LNCaP clone FGC (cell line): ENCODE data around the gene BPIFB2.

Source experiments
- DNase-seq: peaks from one replicate; pipeline ENCODE4 v3.0.0-alpha.2; 2011; ENCODE audit warnings: low read depth
- H3K4me3 ChIP-seq: 2 replicates; pipeline ENCODE4 v1.5.1; 2011; ENCODE audit warnings: mild to moderate bottlenecking, low read depth, low read length, control low read depth
- TF ChIP-seq, protein P1 (sequence below): IDR thresholded peaks from 2 replicates; pipeline ENCODE4 v1.5.1; 2012; ENCODE audit warnings: mild to moderate bottlenecking; ENCODE audit not compliant: control insufficient read depth, insufficient read depth; ENCODE audit errors: extremely low read depth

Gene BPIFB2

DNA sequence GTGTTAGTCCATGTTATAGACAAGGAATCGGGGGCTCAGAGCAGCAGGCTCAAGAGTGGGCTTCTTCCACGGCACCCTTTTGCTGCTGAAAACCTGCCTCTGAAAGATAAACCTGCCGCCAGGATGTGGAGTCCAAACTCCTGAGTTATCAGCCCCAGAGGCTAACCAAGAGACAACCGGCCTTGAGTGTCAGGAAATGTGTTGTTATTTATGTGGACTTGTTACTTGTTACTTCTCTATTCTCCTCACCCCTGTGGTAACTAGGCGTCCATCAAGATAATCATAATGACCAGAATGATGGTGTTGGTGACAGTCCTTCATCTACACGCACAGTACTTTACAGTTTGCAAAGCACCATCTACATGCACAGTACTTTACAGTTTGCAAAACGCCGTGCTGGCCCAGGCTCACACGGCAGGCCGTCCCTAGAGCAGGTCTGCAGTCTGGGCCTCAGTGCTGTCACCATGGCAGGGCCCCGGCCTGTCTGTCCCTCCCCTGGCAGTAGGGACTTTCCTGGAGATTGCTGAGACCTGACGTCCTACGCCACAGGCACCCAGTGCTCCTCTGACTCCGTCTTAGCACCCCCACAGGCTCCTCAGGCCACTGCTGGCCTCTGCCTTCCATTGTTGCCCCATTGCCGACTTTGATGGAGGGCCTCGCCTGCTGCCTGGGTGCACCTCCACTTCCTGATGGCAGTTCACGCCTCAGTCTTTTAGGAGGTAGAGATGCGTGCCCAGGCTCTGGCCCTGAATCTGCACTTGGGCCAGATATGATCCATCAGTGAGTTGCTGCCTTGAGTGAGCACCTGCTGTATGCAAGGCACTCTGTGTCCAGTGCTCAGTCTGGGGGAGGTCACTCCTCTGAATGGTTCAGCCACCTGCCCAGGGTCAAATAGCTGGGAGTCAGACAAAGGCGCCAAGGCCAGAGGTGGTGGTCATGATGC lies 62.9 kb downstream of the BPIFB2 start:
- TF ChIP-seq, protein P1, sequence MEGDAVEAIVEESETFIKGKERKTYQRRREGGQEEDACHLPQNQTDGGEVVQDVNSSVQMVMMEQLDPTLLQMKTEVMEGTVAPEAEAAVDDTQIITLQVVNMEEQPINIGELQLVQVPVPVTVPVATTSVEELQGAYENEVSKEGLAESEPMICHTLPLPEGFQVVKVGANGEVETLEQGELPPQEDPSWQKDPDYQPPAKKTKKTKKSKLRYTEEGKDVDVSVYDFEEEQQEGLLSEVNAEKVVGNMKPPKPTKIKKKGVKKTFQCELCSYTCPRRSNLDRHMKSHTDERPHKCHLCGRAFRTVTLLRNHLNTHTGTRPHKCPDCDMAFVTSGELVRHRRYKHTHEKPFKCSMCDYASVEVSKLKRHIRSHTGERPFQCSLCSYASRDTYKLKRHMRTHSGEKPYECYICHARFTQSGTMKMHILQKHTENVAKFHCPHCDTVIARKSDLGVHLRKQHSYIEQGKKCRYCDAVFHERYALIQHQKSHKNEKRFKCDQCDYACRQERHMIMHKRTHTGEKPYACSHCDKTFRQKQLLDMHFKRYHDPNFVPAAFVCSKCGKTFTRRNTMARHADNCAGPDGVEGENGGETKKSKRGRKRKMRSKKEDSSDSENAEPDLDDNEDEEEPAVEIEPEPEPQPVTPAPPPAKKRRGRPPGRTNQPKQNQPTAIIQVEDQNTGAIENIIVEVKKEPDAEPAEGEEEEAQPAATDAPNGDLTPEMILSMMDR, result no peak
- H3K4me3 ChIP-seq, result no peak overlapping the region
- no peak for DNase-seq

DNA sequence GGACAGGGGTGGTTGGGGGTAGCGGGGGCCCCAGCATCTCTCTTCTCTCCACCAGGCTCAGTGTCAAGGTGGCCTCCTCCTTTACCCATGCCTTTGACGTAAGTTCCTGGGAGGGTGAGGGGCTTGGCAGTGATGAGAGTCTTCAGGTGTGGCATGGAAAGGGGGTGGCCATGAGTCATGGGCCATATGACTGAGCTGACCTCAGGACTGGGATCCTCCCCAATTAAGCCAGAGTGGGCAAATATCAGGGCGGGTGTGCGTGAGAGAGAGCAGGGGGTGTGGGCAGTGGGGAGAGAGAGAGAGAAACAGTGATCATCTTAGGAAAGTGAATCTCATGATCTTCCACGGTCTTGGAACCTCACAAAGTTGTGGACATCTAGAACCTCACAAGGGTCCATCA lies 63.7 kb downstream of the BPIFB2 start:
- DNase-seq, result no peak
- H3K4me3 ChIP-seq, result no peak overlapping the region
- TF ChIP-seq, protein P1, result no peak

DNA sequence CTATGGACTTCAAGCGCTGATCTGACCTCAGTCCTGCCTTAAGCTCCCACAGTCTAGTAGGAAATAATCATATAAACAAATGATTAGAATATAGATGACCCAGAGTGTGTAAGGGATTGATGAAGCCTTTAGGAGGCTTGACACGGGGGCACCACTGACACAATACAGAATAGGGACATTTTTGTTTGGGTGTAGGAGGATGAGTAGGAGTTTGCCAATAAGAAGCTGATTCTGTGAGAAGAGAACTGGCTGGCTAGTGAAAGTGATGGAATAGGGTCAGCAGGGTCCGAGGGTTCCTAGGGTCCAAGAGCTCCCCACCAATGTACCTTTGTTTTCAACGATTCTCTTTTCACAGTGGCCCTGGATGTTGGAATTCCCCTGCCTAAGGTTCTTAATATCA lies 64.9 kb downstream of the BPIFB2 start:
- H3K4me3 ChIP-seq, result no peak overlapping the region
- no peak for DNase-seq
- TF ChIP-seq, protein P1, result no peak

DNA sequence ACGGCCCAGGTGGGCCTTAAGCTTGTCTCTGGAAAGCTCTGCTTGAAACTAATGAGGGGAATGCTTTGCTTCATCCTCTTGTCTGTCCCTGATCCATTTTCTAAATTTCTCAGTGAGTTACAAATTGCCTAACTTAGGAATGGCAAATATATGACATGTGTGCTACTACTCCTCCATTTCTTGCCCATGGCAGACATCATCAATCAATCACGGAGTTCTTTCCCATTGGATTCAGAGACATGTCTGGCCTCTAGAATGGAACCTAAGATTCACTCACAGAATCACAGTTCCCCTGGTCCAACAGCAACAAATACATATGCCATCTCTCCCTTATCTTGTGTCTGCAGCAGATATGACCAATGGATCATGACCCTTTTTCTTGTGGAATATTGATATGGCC lies 65.3 kb downstream of the BPIFB2 start:
- DNase-seq, result no peak
- H3K4me3 ChIP-seq, result no peak overlapping the region
- TF ChIP-seq, protein P1, result no peak
